HL-60 (cell line): Measurements from ENCODE around the gene AFF4.
"Not testable (repeated sequence)": the region's sequence is repeated elsewhere in the genome, so short reads cannot be mapped to it uniquely, and the experiment has no call there.

Source experiments
- CTCF ChIP-seq: IDR thresholded peaks from one replicate; pipeline ENCODE4 v1.5.1; 2011; ENCODE audit warnings: low read length, control low read depth, inconsistent platforms; ENCODE audit not compliant: insufficient read depth
- REST ChIP-seq: IDR thresholded peaks from 2 replicates; pipeline ENCODE4 v1.6.1; 2012; ENCODE audit warnings: low read depth; ENCODE audit not compliant: insufficient replicate concordance
- SPI1 ChIP-seq: IDR thresholded peaks from 2 replicates; pipeline ENCODE4 v1.6.1; 2012; ENCODE audit warnings: low read depth, mild to moderate bottlenecking, borderline replicate concordance

GRCh38 chr5:132961123-132961815 is 2.2 kb downstream of the AFF4 start:
- TF ChIP-seq CTCF, SPI1, REST: not testable (repeated sequence)
